Nephron (organoid): Measurements from ENCODE around the gene PLEKHG4.

Source experiments
- H3K27ac Mint-ChIP-seq, 3 experiments: 2 replicates each; pipeline ENCODE4 v1.8.0; 2020; ENCODE audit warnings: mixed read lengths in 3 of 3, mild to moderate bottlenecking in 2 of 3, moderate library complexity in 1 of 3
- H3K27me3 Mint-ChIP-seq: 2 replicates; pipeline ENCODE4 v1.8.0; 2021; ENCODE audit warnings: low read depth, mild to moderate bottlenecking, moderate library complexity, mixed read lengths
- H3K36me3 Mint-ChIP-seq: 2 replicates; pipeline ENCODE4 v1.8.0; 2020; ENCODE audit warnings: low read depth, mixed read lengths
- H3K4me1 Mint-ChIP-seq: 2 replicates; pipeline ENCODE4 v1.8.0; 2020; ENCODE audit warnings: mixed read lengths
- H3K4me3 Mint-ChIP-seq, 3 experiments: 2 replicates each; pipeline ENCODE4 v1.8.0; 2020; ENCODE audit warnings: mild to moderate bottlenecking in 3 of 3, mixed read lengths in 3 of 3, moderate library complexity in 2 of 3
- H3K9me3 Mint-ChIP-seq: 2 replicates; pipeline ENCODE4 v1.8.0; 2020; ENCODE audit warnings: mixed read lengths
- CTCF ChIP-seq, 3 experiments: fragments of 200-600 bp; sonication (generic); IDR thresholded peaks; one replicate each; pipeline ENCODE4 v1.5.0; 2021; ENCODE audit warnings: antibody characterized with exemption in 3 of 3; ENCODE audit not compliant: unreplicated experiment in 3 of 3

The PLEKHG4 gene

GRCh38 chr16:67326472-67327309 is 47.4 kb downstream of the PLEKHG4 start, which contains the start of the genes KCTD19 and LRRC36:
Gene KCTD19, minus strand, starts transcription at chr16:67326741. Its CDS starts 34 bp downstream, at chr16:67326707.
Gene LRRC36, plus strand, starts transcription at chr16:67326815. Its CDS starts 48 bp downstream, at chr16:67326863.
- H3K9me3 Mint-ChIP-seq = no peaks in the 10 kb centered on the region
- peaks cover 42% of the 10 kb centered on the region for H3K27me3 Mint-ChIP-seq
- peak within 1 kb of the TSS in 2 of 3 experiments; percentile 89 to 92 for H3K27ac Mint-ChIP-seq

GRCh38 chr16:67327743-67328142 is 48.4 kb downstream of the PLEKHG4 start:
- no peak for TF ChIP-seq CTCF (IDR thresholded peaks at IDR 0.05; ENCODE audit: unreplicated experiment in 3 of 3)
- Mint-ChIP-seq H3K4me1 (peaks cover 15% of the 10 kb centered on the region), H3K36me3 (no peaks in the 10 kb centered on the region), H3K9me3 (no peaks in the 10 kb centered on the region), H3K27me3 (peaks cover 35% of the 10 kb centered on the region), H3K27ac (peak overlapping the region in 2 of 3 experiments; percentile 42 to 72), H3K4me3 (peak overlapping the region; percentile 2 to 32 (median 22))

More at GRCh38 chr16:67326472-67327309, 47.4 kb downstream of the PLEKHG4 start, which contains the start of the genes KCTD19 and LRRC36:
- Mint-ChIP-seq H3K4me1 (peaks cover 15% of the 10 kb centered on the region), H3K36me3 (no peaks in the 10 kb centered on the region), H3K4me3 (peak within 1 kb of the TSS; percentile 84 to 86 (median 84))
- peak; percentile 46 to 62 (median 56) for TF ChIP-seq CTCF (IDR thresholded peaks at IDR 0.05; ENCODE audit: unreplicated experiment in 3 of 3)

- Mint-ChIP-seq H3K4me3 (peak overlapping the region; percentile 3 to 11 (median 8)), H3K9me3 (peaks cover 3% of the 10 kb centered on the region), H3K27me3 (peaks cover 14% of the 10 kb centered on the region), H3K36me3 (no peaks in the 10 kb centered on the region), H3K27ac (peak overlapping the region; percentile 79 to 82 (median 80)), H3K4me1 (peaks cover 15% of the 10 kb centered on the region)
- no peak for TF ChIP-seq CTCF (IDR thresholded peaks at IDR 0.05; ENCODE audit: unreplicated experiment in 3 of 3)
Measured at GRCh38 chr16:67329901-67330300, 50.6 kb downstream of the PLEKHG4 start.

- no peak for TF ChIP-seq CTCF (IDR thresholded peaks at IDR 0.05; ENCODE audit: unreplicated experiment in 3 of 3)
- H3K4me3 Mint-ChIP-seq = no peak overlapping the region
- H3K27me3 Mint-ChIP-seq = no peaks in the 10 kb centered on the region
- peaks cover 5% of the 10 kb centered on the region for H3K4me1 Mint-ChIP-seq
- no peak overlapping the region for H3K27ac Mint-ChIP-seq
- H3K9me3 Mint-ChIP-seq = peaks cover 13% of the 10 kb centered on the region
- H3K36me3 Mint-ChIP-seq = no peaks in the 10 kb centered on the region
Measured at GRCh38 chr16:67333315-67333714, 54.0 kb downstream of the PLEKHG4 start.

GRCh38 chr16:67336116-67336515 is 56.8 kb downstream of the PLEKHG4 start:
- Mint-ChIP-seq H3K9me3 (peaks cover 13% of the 10 kb centered on the region), H3K27ac (no peak overlapping the region), H3K27me3 (no peaks in the 10 kb centered on the region)

More at GRCh38 chr16:67336116-67336515, 56.8 kb downstream of the PLEKHG4 start:
- TF ChIP-seq CTCF (IDR thresholded peaks at IDR 0.05; ENCODE audit: unreplicated experiment in 3 of 3) = no peak
- no peak overlapping the region for H3K4me3 Mint-ChIP-seq
- H3K4me1 Mint-ChIP-seq = no peaks in the 10 kb centered on the region
- no peaks in the 10 kb centered on the region for H3K36me3 Mint-ChIP-seq
